GM18907 (cell line): ENCODE measurements around the gene SLC39A11.
A peak's percentile ranks its signal among the peaks of the same experiment; 100 is the strongest.
"Not testable (repeated sequence)": the region's sequence is repeated elsewhere in the genome, so short reads cannot be mapped to it uniquely, and the experiment has no call there.

ENCODE experiments used
- ATAC-seq: cut with Tn5 transposase; IDR thresholded peaks from one replicate; pipeline ENCODE4 v1.9.1; 2021; ENCODE audit warnings: mild to moderate bottlenecking, moderate library complexity; ENCODE audit not compliant: unreplicated experiment

Gene SLC39A11

GRCh38 chr17:72643575-72644216, 448.8 kb downstream of the SLC39A11 start:
- no peak for ATAC-seq

- ATAC-seq = no peak
Measured at GRCh38 chr17:72642720-72643119, 449.8 kb downstream of the SLC39A11 start.

- ATAC-seq = no peak
Measured at GRCh38 chr17:72640415-72641165, 451.9 kb downstream of the SLC39A11 start.

- no peak for ATAC-seq
Measured at GRCh38 chr17:72639711-72640110, 452.8 kb downstream of the SLC39A11 start.

GRCh38 chr17:72638932-72639331, 453.6 kb downstream of the SLC39A11 start:
- not testable (repeated sequence) for ATAC-seq

- no peak for ATAC-seq
Measured at GRCh38 chr17:72635034-72635635, 457.4 kb downstream of the SLC39A11 start.

- no peak for ATAC-seq
Measured at GRCh38 chr17:72634621-72635020, 457.9 kb downstream of the SLC39A11 start.

- no peak for ATAC-seq
Measured at GRCh38 chr17:72631949-72632684, 460.4 kb downstream of the SLC39A11 start.

GRCh38 chr17:72631568-72631948, 460.9 kb downstream of the SLC39A11 start:
- ATAC-seq = no peak

GRCh38 chr17:72624652-72625051, 467.8 kb downstream of the SLC39A11 start:
- no peak for ATAC-seq

- no peak for ATAC-seq
Measured at GRCh38 chr17:72624226-72624625, 468.3 kb downstream of the SLC39A11 start.

GRCh38 chr17:72622661-72623433, 469.6 kb downstream of the SLC39A11 start:
- ATAC-seq = no peak

GRCh38 chr17:72619976-72620650, 472.4 kb downstream of the SLC39A11 start:
- ATAC-seq = no peak

GRCh38 chr17:72618001-72618509, 474.4 kb downstream of the SLC39A11 start:
- peak; percentile 75 for ATAC-seq

- no peak for ATAC-seq
Measured at GRCh38 chr17:72617557-72617956, 474.9 kb downstream of the SLC39A11 start.

GRCh38 chr17:72616447-72616846, 476.0 kb downstream of the SLC39A11 start:
- ATAC-seq = no peak

GRCh38 chr17:72615627-72615991, 476.9 kb downstream of the SLC39A11 start:
- no peak for ATAC-seq

- peak; percentile 40 for ATAC-seq
Measured at GRCh38 chr17:72614871-72615626, 477.4 kb downstream of the SLC39A11 start.

GRCh38 chr17:72614476-72614870, 478.0 kb downstream of the SLC39A11 start:
- ATAC-seq = no peak
